Measurements from ENCODE around the gene HECTD2. TPM values are rescaled to one million over a fixed set of nuclear protein-coding genes. Genes with fewer than 3 reads are reported as not detected.
A peak's percentile ranks its signal among the peaks of the same experiment; 100 is the strongest.

HECTD2 gene
- total RNA-seq, 1 experiment from 2014 or later, result 9.4 TPM

DNA sequence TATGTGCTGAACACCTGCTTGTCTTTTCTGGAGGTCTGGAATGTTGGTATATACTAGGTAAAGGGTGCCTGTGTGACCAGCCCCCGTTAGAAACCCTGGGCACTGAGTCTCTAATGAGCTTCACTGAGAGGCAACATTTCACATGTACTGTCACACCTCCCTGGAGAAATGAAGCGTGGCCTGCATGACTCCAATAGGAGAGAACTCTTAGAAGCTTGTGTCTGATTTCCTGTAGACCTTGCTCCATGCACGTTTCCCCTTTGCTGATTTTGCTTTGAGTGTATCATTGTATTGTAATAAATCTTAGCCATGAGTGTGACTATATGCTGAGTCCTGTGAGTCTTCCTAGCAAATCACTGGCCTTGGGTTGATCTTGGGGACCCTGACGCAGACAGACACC is 139.9 kb downstream of the HECTD2 start:
- no peak for DNase-seq (ENCODE audit: low spot score)
- TF ChIP-seq NFATC4 (CRISPR knock-in tag; IDR thresholded peaks at IDR 0.05), result no peak
- TF ChIP-seq ZNF416 (CRISPR knock-in tag; IDR thresholded peaks at IDR 0.05), result no peak
- no peak for TF ChIP-seq ZNF219 (CRISPR knock-in tag; IDR thresholded peaks at IDR 0.05; ENCODE audit: borderline replicate concordance)
- TF ChIP-seq, protein P1, sequence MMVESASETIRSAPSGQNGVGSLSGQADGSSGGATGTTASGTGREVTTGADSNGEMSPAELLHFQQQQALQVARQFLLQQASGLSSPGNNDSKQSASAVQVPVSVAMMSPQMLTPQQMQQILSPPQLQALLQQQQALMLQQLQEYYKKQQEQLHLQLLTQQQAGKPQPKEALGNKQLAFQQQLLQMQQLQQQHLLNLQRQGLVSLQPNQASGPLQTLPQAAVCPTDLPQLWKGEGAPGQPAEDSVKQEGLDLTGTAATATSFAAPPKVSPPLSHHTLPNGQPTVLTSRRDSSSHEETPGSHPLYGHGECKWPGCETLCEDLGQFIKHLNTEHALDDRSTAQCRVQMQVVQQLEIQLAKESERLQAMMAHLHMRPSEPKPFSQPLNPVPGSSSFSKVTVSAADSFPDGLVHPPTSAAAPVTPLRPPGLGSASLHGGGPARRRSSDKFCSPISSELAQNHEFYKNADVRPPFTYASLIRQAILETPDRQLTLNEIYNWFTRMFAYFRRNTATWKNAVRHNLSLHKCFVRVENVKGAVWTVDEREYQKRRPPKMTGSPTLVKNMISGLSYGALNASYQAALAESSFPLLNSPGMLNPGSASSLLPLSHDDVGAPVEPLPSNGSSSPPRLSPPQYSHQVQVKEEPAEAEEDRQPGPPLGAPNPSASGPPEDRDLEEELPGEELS (CRISPR knock-in tag; IDR thresholded peaks at IDR 0.05), result no peak
- TF ChIP-seq GRHL2 (CRISPR knock-in tag; IDR thresholded peaks at IDR 0.05; ENCODE audit: insufficient replicate concordance, severe bottlenecking), result no peak
- no peak for TF ChIP-seq CBFB (CRISPR knock-in tag; IDR thresholded peaks at IDR 0.05; ENCODE audit: low read depth)

DNA sequence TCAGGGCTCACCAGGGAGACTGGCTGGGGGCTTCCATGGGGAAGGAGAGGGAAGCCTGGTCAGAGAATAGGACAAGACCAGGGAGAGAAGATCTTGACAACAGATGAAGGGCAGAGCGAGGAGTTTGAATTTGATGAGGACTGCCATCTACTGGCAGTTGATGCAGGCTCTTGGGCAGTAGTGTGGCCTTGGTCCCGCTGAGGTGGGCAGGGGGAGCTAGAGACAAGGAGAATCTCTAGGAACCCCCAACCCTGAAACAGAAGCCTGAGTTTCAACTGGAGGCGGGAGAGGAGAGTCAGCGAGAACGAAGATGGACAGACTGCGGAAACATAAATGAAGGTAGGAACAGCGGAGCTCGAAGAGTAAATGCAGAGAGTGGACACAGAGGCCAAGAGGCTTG is 141.7 kb downstream of the HECTD2 start:
- Mint-ChIP-seq H3K4me1 (peaks cover 9% of the 10 kb centered on the region), H3K4me3 (peak overlapping the region; percentile 17; the same call in 1 of the 2 replicates), H3K9me3 (no peaks in the 10 kb centered on the region), H3K27me3 (ENCODE audit: low read depth) (peaks cover 7% of the 10 kb centered on the region; the same call in 1 of the 2 replicates), H3K36me3 (no peaks in the 10 kb centered on the region), H3K27ac (no peak overlapping the region)
- ChIA-PET CTCF (interaction anchor here (0.5 to 3.4 kb wide), 46 partner anchors 8 to 305 kb away, joined by 3 to 62 read pairs (median 4); partner anchors contain the start of gene PPP1R3C), POLR2A (interaction anchor here (0.5 to 1.1 kb wide), 2 partner anchors 81 to 84 kb away, joined by 3 to 4 read pairs; partner anchors contain the start of gene PPP1R3C)
- TF ChIP-seq, protein P2, sequence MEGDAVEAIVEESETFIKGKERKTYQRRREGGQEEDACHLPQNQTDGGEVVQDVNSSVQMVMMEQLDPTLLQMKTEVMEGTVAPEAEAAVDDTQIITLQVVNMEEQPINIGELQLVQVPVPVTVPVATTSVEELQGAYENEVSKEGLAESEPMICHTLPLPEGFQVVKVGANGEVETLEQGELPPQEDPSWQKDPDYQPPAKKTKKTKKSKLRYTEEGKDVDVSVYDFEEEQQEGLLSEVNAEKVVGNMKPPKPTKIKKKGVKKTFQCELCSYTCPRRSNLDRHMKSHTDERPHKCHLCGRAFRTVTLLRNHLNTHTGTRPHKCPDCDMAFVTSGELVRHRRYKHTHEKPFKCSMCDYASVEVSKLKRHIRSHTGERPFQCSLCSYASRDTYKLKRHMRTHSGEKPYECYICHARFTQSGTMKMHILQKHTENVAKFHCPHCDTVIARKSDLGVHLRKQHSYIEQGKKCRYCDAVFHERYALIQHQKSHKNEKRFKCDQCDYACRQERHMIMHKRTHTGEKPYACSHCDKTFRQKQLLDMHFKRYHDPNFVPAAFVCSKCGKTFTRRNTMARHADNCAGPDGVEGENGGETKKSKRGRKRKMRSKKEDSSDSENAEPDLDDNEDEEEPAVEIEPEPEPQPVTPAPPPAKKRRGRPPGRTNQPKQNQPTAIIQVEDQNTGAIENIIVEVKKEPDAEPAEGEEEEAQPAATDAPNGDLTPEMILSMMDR (IDR thresholded peaks at IDR 0.05), result peak; percentile 46; the same call in 1 of the 2 replicates
- no peak for TF ChIP-seq GRHL2 (CRISPR knock-in tag; IDR thresholded peaks at IDR 0.05; ENCODE audit: insufficient replicate concordance, severe bottlenecking)
- ATAC-seq, result peak; percentile 97
- DNase-seq (ENCODE audit: low spot score), result peak; percentile 73

More for the DNA sequence above, 139.9 kb downstream of the HECTD2 start:
- ChIA-PET POLR2A (no interaction called here), CTCF (no interaction called here)
- Mint-ChIP-seq H3K9me3 (no peaks in the 10 kb centered on the region), H3K4me3 (no peak overlapping the region), H3K27me3 (ENCODE audit: low read depth) (peaks cover 7% of the 10 kb centered on the region; the same call in 1 of the 2 replicates), H3K27ac (no peak overlapping the region), H3K4me1 (peaks cover 9% of the 10 kb centered on the region), H3K36me3 (no peaks in the 10 kb centered on the region)
- ATAC-seq, result no peak

DNA sequence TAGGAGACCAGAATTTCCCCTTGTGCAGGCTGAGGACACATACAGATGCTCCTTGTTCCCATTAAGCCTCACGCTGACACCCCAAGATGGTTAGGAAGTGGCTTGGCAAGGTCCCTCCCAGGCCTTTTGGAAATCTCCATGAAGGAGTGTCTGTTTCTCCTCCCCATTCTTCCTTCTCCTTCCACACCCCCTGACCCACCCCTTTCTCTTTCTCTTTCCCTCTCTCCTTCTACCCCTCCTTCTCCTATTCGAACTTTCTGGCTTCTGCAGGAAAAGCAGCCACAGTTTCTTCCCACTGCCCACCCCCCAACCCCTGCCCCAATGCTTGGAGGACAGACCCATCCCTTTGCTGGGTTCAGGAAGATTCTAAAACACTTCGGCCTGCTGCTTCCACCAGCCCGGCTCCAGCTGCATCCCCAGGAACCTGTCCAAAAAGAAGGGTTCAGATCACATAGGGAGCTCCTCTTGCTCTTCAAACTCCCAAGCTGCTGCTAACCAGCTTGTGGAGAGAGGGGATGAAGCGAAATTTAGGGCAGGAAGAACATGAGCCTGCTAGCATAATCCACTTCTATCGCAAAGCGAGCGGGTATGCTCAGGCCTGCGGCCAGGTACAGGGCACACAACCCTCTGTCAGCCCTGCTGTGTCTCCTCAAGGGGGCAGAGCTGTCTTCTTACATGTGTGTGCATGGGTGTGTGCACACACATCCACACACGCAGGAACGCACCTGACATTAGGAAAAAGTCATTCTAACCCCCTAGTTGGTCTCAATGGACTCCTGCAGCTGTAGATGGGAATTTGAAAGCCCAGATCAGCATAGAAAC is 142.3 kb downstream of the HECTD2 start:
- H3K9me3 Mint-ChIP-seq, result no peaks in the 10 kb centered on the region
- ChIA-PET POLR2A (interaction anchor here (0.5 to 1.1 kb wide), 2 partner anchors 81 to 83 kb away, joined by 3 to 4 read pairs; partner anchors contain the start of gene PPP1R3C), CTCF (interaction anchor here (0.5 to 3.4 kb wide), 46 partner anchors 9 to 304 kb away, joined by 3 to 62 read pairs (median 4); partner anchors contain the start of gene PPP1R3C)
- peaks cover 7% of the 10 kb centered on the region; the same call in 1 of the 2 replicates for H3K27me3 Mint-ChIP-seq (ENCODE audit: low read depth)
- DNase-seq (ENCODE audit: low spot score), result peak; percentile 27
- H3K27ac Mint-ChIP-seq, result no peak overlapping the region
- no peaks in the 10 kb centered on the region for H3K36me3 Mint-ChIP-seq
- ATAC-seq, result peak; percentile 71
- peaks cover 9% of the 10 kb centered on the region for H3K4me1 Mint-ChIP-seq
- TF ChIP-seq, protein P3, sequence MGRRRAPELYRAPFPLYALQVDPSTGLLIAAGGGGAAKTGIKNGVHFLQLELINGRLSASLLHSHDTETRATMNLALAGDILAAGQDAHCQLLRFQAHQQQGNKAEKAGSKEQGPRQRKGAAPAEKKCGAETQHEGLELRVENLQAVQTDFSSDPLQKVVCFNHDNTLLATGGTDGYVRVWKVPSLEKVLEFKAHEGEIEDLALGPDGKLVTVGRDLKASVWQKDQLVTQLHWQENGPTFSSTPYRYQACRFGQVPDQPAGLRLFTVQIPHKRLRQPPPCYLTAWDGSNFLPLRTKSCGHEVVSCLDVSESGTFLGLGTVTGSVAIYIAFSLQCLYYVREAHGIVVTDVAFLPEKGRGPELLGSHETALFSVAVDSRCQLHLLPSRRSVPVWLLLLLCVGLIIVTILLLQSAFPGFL (CRISPR knock-in tag; IDR thresholded peaks at IDR 0.05; ENCODE audit: borderline replicate concordance), result no peak
- TF ChIP-seq CREB1 (CRISPR knock-in tag; IDR thresholded peaks at IDR 0.05) (no peak), TEAD4 (CRISPR knock-in tag; IDR thresholded peaks at IDR 0.05) (no peak), ZNF396 (CRISPR knock-in tag; IDR thresholded peaks at IDR 0.05; ENCODE audit: borderline replicate concordance) (no peak), ZNF121 (CRISPR knock-in tag; IDR thresholded peaks at IDR 0.05) (peak; percentile 77)
- TF ChIP-seq, protein P2 (IDR thresholded peaks at IDR 0.05), result no peak
- no peak overlapping the region for H3K4me3 Mint-ChIP-seq
